HepG2 (cell line): ENCODE results near the gene FOCAD. TPM values are rescaled to one million over a fixed set of nuclear protein-coding genes. Genes with fewer than 3 reads are reported as not detected.

Experiments
- FLYWCH1 ChIP-seq: sonication (generic); formaldehyde crosslinking; IDR thresholded peaks from 2 replicates; pipeline ENCODE4 v1.8.1; 2023; ENCODE audit warnings: mild to moderate bottlenecking, missing genetic modification reagents
- HOXA3 ChIP-seq: sonication (generic); formaldehyde crosslinking; IDR thresholded peaks from 2 replicates; pipeline ENCODE4 v1.5.0; 2020; ENCODE audit warnings: missing genetic modification reagents
- IKZF4 ChIP-seq: sonication (generic); formaldehyde crosslinking; IDR thresholded peaks from 2 replicates; pipeline ENCODE4 v1.5.1; 2020; ENCODE audit warnings: borderline replicate concordance, mild to moderate bottlenecking, low read depth, missing genetic modification reagents; ENCODE audit errors: not compliant biosample characterization
- MXI1 ChIP-seq: IDR thresholded peaks from 3 replicates; pipeline ENCODE4 v1.6.1; 2012; ENCODE audit warnings: low read depth, low read length, inconsistent platforms, borderline replicate concordance
- NFATC3 ChIP-seq: sonication (generic); formaldehyde crosslinking; IDR thresholded peaks from 2 replicates; pipeline ENCODE4 v1.5.1; 2020; ENCODE audit warnings: mild to moderate bottlenecking, missing genetic modification reagents
- SP4 ChIP-seq: sonication (generic); formaldehyde crosslinking; IDR thresholded peaks from 2 replicates; pipeline ENCODE4 v1.8.1; 2023; ENCODE audit warnings: mild to moderate bottlenecking, missing genetic modification reagents
- SRSF9 ChIP-seq: fragments of 200-400 bp; formaldehyde crosslinking; IDR thresholded peaks from 2 replicates; pipeline ENCODE4 v1.6.1; 2018; ENCODE audit warnings: borderline replicate concordance, mild to moderate bottlenecking, low read depth, low read length; ENCODE audit not compliant: insufficient read depth, poor library complexity, severe bottlenecking
- TGIF2 ChIP-seq: IDR thresholded peaks from 2 replicates; pipeline ENCODE4 v1.6.1; 2016; ENCODE audit warnings: control low read depth, missing compliant biosample characterization
- ZNF337 ChIP-seq: sonication (generic); formaldehyde crosslinking; IDR thresholded peaks from 2 replicates; pipeline ENCODE4 v1.5.1; 2020; ENCODE audit warnings: missing genetic modification reagents, low read depth, mild to moderate bottlenecking, borderline replicate concordance
- ZNF841 ChIP-seq: sonication (generic); formaldehyde crosslinking; IDR thresholded peaks from 2 replicates; pipeline ENCODE4 v1.8.1; 2023; ENCODE audit warnings: missing genetic modification reagents, borderline replicate concordance
- polyA plus RNA-seq, 8 experiments: library from polyadenylated mRNA; depleted of rRNA in 3 of 8; stranded (reverse) in 7 of 8; unstranded in 1 of 8; fragments of >200 nt; fragmentation: Illumina TruSeq in 4 of 8; extraction: Trizol in 4 of 8; gene quantifications; 2 replicates each; pipeline versions ENCODE4 v1.2.1 to v1.2.3, GENCODE V29; 2011 to 2016; ENCODE audit warnings: low read depth in 4 of 8, missing spikeins in 1 of 8, mixed read lengths in 1 of 8; ENCODE audit not compliant: insufficient read depth in 1 of 8
- total RNA-seq, 5 experiments: library from RNA; depleted of rRNA; stranded (reverse); fragments of >200 nt; fragmentation: Illumina TruSeq; extraction: Trizol; gene quantifications; 2 replicates each; pipeline ENCODE4 v1.2.3, GENCODE V29; 2016; ENCODE audit warnings: low read depth in 1 of 5
- TF ChIP-seq, protein P1 (sequence below): sonication (generic); formaldehyde crosslinking; IDR thresholded peaks from 2 replicates; pipeline ENCODE4 v1.4.0; 2020; ENCODE audit warnings: missing genetic modification reagents
- TF ChIP-seq, protein P2 (sequence below): IDR thresholded peaks from 2 replicates; pipeline ENCODE4 v1.6.1; 2016; ENCODE audit warnings: low read depth, missing genetic modification reagents, missing compliant biosample characterization
- TF ChIP-seq, protein P3 (sequence below): sonication (generic); formaldehyde crosslinking; IDR thresholded peaks from 2 replicates; pipeline ENCODE4 v1.4.0; 2020; ENCODE audit warnings: mild to moderate bottlenecking, missing genetic modification reagents
- TF ChIP-seq, protein P4 (sequence below): sonication (generic); formaldehyde crosslinking; IDR thresholded peaks from 2 replicates; pipeline ENCODE4 v1.5.1; 2020; ENCODE audit warnings: mild to moderate bottlenecking, missing genetic modification reagents, borderline replicate concordance

The FOCAD gene
- total and polyA plus RNA-seq, 2 of the 13 experiments (the other 11 are each of a cell fraction or from before 2014, with no cell fraction given) = 18.0 to 31.1 TPM

DNA sequence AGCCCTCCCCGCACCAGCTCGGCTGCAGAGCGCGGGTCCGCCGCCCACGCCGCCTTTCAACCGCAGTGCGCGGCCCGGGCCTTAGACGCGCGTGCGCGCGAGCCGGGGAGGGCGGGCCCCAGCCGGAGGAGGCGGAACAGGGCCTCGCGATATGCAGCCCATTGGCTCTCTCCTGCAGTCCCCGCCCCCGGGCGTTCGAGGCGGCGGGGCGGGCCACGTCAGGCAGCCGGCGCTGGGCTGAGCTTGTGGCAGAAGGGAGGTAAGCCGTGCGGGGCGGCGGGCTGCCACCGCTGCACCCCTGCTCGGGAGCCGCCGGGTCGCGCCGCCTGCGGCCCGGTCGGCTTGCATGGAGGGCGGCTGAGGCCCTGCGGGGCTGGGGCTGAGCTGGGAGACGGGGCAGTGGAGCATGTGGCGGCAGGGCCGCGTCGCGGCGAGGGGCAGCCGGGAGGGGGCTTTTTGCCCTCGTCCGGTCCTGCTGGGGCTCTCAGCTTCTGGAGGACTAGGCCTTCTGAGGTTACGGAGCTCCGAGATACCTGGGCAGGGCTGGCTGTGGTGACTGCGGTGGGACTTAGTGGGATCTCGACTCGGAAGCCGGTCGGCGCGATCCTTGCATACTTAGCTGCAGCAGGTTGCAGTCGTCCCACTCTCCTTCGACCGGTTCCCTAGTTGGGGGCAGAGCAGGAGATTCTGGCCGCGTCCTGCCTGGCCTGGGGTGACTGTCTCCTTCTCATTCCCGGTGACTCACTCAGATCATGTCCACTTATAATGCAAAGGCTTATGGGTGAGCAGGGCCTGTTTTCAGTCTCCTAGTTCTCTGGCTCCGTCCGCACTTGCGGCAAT, at the start of gene FOCAD (continued):
- TF ChIP-seq SP4 (CRISPR knock-in tag) = peak; percentile 93
- no peak for TF ChIP-seq NFATC3
- TF ChIP-seq ZNF841 (CRISPR knock-in tag) = no peak
- TF ChIP-seq TGIF2 (CRISPR knock-in tag) = 0 out of 2 replicates have a peak, but pooled peaks have one; percentile 22
- TF ChIP-seq HOXA3 (CRISPR knock-in tag) = peak; percentile 68
- TF ChIP-seq, protein P1, sequence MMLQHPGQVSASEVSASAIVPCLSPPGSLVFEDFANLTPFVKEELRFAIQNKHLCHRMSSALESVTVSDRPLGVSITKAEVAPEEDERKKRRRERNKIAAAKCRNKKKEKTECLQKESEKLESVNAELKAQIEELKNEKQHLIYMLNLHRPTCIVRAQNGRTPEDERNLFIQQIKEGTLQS = 0 out of 2 replicates have a peak, but pooled peaks have one; percentile 13
- TF ChIP-seq FLYWCH1 = no peak
- TF ChIP-seq SRSF9 = no peak
- TF ChIP-seq, protein P2, sequence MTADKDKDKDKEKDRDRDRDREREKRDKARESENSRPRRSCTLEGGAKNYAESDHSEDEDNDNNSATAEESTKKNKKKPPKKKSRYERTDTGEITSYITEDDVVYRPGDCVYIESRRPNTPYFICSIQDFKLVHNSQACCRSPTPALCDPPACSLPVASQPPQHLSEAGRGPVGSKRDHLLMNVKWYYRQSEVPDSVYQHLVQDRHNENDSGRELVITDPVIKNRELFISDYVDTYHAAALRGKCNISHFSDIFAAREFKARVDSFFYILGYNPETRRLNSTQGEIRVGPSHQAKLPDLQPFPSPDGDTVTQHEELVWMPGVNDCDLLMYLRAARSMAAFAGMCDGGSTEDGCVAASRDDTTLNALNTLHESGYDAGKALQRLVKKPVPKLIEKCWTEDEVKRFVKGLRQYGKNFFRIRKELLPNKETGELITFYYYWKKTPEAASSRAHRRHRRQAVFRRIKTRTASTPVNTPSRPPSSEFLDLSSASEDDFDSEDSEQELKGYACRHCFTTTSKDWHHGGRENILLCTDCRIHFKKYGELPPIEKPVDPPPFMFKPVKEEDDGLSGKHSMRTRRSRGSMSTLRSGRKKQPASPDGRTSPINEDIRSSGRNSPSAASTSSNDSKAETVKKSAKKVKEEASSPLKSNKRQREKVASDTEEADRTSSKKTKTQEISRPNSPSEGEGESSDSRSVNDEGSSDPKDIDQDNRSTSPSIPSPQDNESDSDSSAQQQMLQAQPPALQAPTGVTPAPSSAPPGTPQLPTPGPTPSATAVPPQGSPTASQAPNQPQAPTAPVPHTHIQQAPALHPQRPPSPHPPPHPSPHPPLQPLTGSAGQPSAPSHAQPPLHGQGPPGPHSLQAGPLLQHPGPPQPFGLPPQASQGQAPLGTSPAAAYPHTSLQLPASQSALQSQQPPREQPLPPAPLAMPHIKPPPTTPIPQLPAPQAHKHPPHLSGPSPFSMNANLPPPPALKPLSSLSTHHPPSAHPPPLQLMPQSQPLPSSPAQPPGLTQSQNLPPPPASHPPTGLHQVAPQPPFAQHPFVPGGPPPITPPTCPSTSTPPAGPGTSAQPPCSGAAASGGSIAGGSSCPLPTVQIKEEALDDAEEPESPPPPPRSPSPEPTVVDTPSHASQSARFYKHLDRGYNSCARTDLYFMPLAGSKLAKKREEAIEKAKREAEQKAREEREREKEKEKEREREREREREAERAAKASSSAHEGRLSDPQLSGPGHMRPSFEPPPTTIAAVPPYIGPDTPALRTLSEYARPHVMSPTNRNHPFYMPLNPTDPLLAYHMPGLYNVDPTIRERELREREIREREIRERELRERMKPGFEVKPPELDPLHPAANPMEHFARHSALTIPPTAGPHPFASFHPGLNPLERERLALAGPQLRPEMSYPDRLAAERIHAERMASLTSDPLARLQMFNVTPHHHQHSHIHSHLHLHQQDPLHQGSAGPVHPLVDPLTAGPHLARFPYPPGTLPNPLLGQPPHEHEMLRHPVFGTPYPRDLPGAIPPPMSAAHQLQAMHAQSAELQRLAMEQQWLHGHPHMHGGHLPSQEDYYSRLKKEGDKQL = no peak
- peak; percentile 91 for TF ChIP-seq IKZF4 (CRISPR knock-in tag)
- TF ChIP-seq, protein P3, sequence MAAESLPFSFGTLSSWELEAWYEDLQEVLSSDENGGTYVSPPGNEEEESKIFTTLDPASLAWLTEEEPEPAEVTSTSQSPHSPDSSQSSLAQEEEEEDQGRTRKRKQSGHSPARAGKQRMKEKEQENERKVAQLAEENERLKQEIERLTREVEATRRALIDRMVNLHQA (CRISPR knock-in tag) = no peak
- peak; percentile 76; the same call in 1 of the 3 replicates for TF ChIP-seq MXI1
- TF ChIP-seq, protein P4, sequence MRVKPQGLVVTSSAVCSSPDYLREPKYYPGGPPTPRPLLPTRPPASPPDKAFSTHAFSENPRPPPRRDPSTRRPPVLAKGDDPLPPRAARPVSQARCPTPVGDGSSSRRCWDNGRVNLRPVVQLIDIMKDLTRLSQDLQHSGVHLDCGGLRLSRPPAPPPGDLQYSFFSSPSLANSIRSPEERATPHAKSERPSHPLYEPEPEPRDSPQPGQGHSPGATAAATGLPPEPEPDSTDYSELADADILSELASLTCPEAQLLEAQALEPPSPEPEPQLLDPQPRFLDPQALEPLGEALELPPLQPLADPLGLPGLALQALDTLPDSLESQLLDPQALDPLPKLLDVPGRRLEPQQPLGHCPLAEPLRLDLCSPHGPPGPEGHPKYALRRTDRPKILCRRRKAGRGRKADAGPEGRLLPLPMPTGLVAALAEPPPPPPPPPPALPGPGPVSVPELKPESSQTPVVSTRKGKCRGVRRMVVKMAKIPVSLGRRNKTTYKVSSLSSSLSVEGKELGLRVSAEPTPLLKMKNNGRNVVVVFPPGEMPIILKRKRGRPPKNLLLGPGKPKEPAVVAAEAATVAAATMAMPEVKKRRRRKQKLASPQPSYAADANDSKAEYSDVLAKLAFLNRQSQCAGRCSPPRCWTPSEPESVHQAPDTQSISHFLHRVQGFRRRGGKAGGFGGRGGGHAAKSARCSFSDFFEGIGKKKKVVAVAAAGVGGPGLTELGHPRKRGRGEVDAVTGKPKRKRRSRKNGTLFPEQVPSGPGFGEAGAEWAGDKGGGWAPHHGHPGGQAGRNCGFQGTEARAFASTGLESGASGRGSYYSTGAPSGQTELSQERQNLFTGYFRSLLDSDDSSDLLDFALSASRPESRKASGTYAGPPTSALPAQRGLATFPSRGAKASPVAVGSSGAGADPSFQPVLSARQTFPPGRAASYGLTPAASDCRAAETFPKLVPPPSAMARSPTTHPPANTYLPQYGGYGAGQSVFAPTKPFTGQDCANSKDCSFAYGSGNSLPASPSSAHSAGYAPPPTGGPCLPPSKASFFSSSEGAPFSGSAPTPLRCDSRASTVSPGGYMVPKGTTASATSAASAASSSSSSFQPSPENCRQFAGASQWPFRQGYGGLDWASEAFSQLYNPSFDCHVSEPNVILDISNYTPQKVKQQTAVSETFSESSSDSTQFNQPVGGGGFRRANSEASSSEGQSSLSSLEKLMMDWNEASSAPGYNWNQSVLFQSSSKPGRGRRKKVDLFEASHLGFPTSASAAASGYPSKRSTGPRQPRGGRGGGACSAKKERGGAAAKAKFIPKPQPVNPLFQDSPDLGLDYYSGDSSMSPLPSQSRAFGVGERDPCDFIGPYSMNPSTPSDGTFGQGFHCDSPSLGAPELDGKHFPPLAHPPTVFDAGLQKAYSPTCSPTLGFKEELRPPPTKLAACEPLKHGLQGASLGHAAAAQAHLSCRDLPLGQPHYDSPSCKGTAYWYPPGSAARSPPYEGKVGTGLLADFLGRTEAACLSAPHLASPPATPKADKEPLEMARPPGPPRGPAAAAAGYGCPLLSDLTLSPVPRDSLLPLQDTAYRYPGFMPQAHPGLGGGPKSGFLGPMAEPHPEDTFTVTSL (CRISPR knock-in tag) = no peak
- no peak for TF ChIP-seq ZNF337 (CRISPR knock-in tag)
